ENCODE data around the gene TMEM45A. TPM values are rescaled to one million over a fixed set of nuclear protein-coding genes. Genes with fewer than 3 reads are reported as not detected.

Gene TMEM45A, protein sequence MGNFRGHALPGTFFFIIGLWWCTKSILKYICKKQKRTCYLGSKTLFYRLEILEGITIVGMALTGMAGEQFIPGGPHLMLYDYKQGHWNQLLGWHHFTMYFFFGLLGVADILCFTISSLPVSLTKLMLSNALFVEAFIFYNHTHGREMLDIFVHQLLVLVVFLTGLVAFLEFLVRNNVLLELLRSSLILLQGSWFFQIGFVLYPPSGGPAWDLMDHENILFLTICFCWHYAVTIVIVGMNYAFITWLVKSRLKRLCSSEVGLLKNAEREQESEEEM
- 94.2 and 99.8 TPM in 2 replicates for total RNA-seq

DNA sequence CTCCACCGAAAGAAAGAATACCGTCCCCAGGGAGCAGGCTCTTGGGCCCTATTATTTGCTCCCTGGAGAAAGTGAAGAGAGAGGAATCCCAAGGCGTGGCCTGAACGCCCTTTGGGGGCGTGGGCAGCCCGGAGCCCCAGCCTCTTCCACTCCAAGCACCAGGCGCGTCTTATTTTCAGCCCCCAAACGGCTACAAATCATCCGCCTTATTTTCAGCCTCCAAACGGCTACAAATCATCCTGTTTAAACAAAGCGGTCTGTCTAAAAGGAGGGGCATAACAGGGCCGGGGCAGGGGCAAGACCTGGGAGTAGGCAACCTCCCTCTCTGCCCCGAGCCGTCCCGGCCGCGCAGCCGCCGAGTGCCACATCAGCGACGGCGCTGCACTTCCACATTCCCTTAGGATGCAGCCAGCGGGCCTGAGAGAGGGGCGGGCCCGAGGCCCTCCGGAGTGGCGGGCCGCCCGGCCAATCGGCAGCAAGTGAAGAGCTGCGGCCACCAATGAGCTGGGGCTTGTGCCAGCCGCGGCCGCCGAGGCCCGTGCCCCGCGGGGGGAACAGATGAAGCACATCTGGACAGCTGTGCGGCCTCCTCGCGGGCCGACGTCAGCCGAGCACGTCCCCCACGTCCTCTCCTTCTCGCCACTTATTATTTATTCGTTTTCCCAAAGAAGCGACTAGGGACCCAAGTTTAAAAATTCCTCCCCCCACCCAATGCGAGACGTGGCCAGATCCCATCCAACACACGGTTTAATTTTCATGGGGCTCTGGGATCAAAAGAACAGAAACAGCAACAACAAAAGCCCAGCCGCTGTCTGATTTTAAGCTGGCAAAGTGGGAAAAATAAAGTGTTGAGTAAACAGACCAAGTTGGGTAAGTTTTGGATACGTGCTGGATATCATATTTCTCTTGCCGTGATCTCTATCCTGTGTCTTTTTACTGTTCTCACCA is at the start of gene TMEM45A:
Gene TMEM45A, plus strand, starts transcription at position 561 of the 948 bp plus-strand sequence. CDS start 62,593 bp downstream, outside the sequence.

DNA sequence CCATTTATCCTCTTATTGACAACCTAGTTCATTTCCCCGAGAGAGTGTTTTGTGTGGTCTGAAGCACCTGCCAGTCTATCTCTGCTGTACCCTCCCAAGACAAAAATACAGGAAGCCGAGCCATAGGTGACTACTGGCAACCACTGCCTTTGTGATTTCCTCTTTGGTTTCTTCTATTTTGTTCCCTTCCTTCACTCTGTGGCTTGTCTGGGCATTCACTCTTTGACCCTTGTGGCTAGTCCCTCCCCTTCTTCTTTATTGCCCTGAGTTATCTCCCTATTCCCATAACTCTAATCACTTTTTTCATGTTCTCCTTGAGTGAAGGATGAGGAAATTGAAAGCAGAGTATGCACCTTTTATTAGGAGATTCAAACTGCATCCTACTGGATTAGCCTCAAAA is 116.9 kb downstream of the TMEM45A start, which contains the start of gene ADGRG7:
Gene ADGRG7, plus strand, starts transcription at position 297 of the 400 bp plus-strand sequence. CDS start 256 bp downstream, outside the sequence.

Other genes with a start within 250 kb of the TMEM45A start
- 75.3 and 102 TPM in 2 replicates for gene TBC1D23, start 231.6 kb upstream of the TMEM45A start, total RNA-seq
- 28.5 and 29.7 TPM in 2 replicates for gene NIT2, start 157.9 kb upstream of the TMEM45A start, total RNA-seq
- gene TOMM70, start 91.5 kb upstream of the TMEM45A start, total RNA-seq = 62.6 and 70.0 TPM in 2 replicates
- gene LNP1, start 91.1 kb upstream of the TMEM45A start, total RNA-seq = 4.7 and 5.1 TPM in 2 replicates
- gene ADGRG7, start 117.0 kb downstream of the TMEM45A start, total RNA-seq = 0.11 TPM in 1 of 2 replicates, not detected in the other
- gene TFG, start 216.9 kb downstream of the TMEM45A start, total RNA-seq = 137 and 138 TPM in 2 replicates